Left lung (tissue), 10 donors: ENCODE measurements around the gene LPCAT1. TPM values are rescaled to one million over a fixed set of nuclear protein-coding genes. Genes with fewer than 3 reads are reported as not detected.
A peak's percentile ranks its signal among the peaks of the same experiment; 100 is the strongest.

Experiments
- ATAC-seq: fragments of 200-7000 bp; cut with Tn5 transposase; one replicate; pipeline ENCODE4 v1.9.1; 2020; ENCODE audit warnings: moderate library complexity
- DNase-seq, 4 donors: peaks; one replicate each; pipeline ENCODE4 v3.0.0-alpha.2; 2013 to 2020
- H3K27ac ChIP-seq, 2 donors: fragments of 200-600 bp; sonication (generic) in 1 of 2; one replicate each; pipeline versions ENCODE4 v1.5.0 to v1.8.0; 2020 to 2021
- H3K27me3 ChIP-seq, 2 donors: fragments of 200-600 bp; sonication (generic) in 1 of 2; one replicate each; pipeline versions ENCODE4 v1.5.0 to v1.8.0; 2020 to 2021
- H3K36me3 ChIP-seq, 2 donors: fragments of 200-600 bp; sonication (generic) in 1 of 2; one replicate each; pipeline versions ENCODE4 v1.5.0 to v1.8.0; 2020 to 2021
- H3K4me1 ChIP-seq, 2 donors: fragments of 200-600 bp; one replicate each; pipeline ENCODE4 v1.8.0; 2021
- H3K4me3 ChIP-seq, 2 donors: fragments of 200-600 bp; sonication (generic) in 1 of 2; one replicate each; pipeline versions ENCODE4 v1.5.0 to v1.8.0; 2020 to 2021; ENCODE audit warnings: mild to moderate bottlenecking in 1 of 2
- H3K9me3 ChIP-seq, 2 donors: fragments of 200-600 bp; sonication (generic) in 1 of 2; one replicate each; pipeline versions ENCODE4 v1.5.0 to v1.8.0; 2020 to 2021
- CTCF ChIP-seq, 2 donors: fragments of 200-600 bp; sonication (generic) in 1 of 2; IDR thresholded peaks; one replicate each; pipeline versions ENCODE4 v1.5.0 to v1.8.0; 2021; ENCODE audit warnings: antibody characterized with exemption in 2 of 2
- intact Hi-C, 2 donors: fragments of 100-400 bp; cut with DNase I; formaldehyde crosslinking; loops; one replicate each; pipeline versions ENCODE4 v1.11.2 to v1.14.2; 2022
- polyA plus RNA-seq, 6 donors: library from polyadenylated mRNA; unstranded; fragments of 120-200 nt; gene quantifications; one replicate each; pipeline ENCODE4 v1.2.1, GENCODE V29; 2013; ENCODE audit not compliant: insufficient read length in 6 of 6
- total RNA-seq, 2 donors: library from RNA; stranded (reverse); fragmentation: NEBNext Ultra II Directional; extraction: Animal tissue kit (Norgen Biotek cat#: 25700); gene quantifications; one replicate each; pipeline ENCODE4 v1.2.1, GENCODE V29; 2021
- donor health status: DM: no; HTN: yes; CAD: no.
- donor health status: DM: no; HTN: no; CAD: no.

The LPCAT1 gene
- total and polyA plus RNA-seq, 8 donors: 106 to 751 (median 148) TPM

DNA sequence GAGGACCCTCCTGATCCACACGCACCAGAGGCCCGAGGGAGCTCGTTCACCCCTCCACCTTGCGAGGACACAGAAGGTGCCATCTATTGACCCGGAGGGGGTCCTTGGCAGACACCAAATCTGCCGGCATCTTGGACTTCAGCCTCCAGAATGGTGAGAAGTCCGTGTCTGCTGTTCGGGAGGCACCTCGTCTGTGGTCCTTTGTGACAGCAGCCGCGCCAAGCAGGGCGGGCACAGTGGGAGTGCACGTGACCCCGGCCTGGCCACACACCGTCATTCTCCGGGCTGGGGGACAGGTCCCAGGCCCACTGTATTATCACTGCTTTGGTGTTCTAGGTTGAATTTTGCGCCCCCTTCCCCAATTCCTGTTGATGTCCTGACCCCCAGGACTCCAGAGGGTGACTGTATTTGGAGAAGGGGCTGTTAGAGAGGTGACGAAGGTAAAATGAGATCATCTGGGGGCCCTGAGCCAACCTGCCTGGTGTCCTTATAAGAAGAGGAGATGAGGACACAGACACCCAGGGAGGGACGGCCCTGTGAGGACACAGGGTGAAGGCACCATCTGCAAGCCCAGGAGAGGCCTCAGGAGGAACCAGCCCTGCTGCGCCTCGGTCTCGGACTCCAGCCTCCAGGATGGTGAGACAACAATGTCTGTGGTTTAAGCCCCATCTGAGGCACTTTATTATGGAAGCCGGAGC is 15.7 kb downstream of the LPCAT1 start:
- Histone ChIP-seq H3K27ac (no peak overlapping the region), H3K4me3 (no peak overlapping the region), H3K27me3 (no peaks in the 10 kb centered on the region), H3K9me3 (no peaks in the 10 kb centered on the region), H3K4me1 (peaks cover 10 to 53% of the 10 kb centered on the region in 2 donors), H3K36me3 (peaks cover 0 to 53% of the 10 kb centered on the region in 2 donors)
- no peak for ATAC-seq
- peak in 2 of 4 donors; percentile 32 to 62 for DNase-seq
- intact Hi-C loops: no loop called here
- TF ChIP-seq CTCF (IDR thresholded peaks at IDR 0.05): no peak

- Histone ChIP-seq H3K36me3 (peaks cover 0 to 48% of the 10 kb centered on the region in 2 donors), H3K9me3 (no peaks in the 10 kb centered on the region), H3K4me1 (peaks cover 13 to 54% of the 10 kb centered on the region in 2 donors), H3K27me3 (no peaks in the 10 kb centered on the region), H3K4me3 (no peak overlapping the region), H3K27ac (no peak overlapping the region)
- intact Hi-C loops: no loop called here
- ATAC-seq (peak; percentile 58), DNase-seq (peak in 2 of 4 donors; percentile 66 to 83)
- no peak for TF ChIP-seq CTCF (IDR thresholded peaks at IDR 0.05)
Observed at GRCh38 chr5:1507457-1507856, 16.3 kb downstream of the LPCAT1 start.

DNA sequence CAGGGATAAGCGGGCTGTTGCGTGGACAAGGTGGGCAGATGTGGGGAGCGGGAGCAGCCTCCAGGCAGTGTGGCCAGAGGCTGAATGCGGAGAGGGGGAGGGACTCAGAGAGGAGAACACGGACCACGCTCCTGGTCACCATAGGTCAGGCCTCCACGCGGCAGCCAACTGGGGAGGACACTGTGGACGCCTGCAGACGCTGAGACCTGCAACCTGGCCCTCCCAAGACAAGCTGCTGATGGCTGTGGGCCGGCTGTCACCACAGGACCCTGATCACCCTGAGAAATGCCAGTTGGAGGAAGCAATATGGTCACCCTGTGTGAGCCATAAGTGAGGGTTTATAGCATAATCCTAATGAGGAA is 16.8 kb downstream of the LPCAT1 start:
- intact Hi-C loops: no loop called here
- peaks cover 16 to 58% of the 10 kb centered on the region in 2 donors for H3K4me1 ChIP-seq

DNA sequence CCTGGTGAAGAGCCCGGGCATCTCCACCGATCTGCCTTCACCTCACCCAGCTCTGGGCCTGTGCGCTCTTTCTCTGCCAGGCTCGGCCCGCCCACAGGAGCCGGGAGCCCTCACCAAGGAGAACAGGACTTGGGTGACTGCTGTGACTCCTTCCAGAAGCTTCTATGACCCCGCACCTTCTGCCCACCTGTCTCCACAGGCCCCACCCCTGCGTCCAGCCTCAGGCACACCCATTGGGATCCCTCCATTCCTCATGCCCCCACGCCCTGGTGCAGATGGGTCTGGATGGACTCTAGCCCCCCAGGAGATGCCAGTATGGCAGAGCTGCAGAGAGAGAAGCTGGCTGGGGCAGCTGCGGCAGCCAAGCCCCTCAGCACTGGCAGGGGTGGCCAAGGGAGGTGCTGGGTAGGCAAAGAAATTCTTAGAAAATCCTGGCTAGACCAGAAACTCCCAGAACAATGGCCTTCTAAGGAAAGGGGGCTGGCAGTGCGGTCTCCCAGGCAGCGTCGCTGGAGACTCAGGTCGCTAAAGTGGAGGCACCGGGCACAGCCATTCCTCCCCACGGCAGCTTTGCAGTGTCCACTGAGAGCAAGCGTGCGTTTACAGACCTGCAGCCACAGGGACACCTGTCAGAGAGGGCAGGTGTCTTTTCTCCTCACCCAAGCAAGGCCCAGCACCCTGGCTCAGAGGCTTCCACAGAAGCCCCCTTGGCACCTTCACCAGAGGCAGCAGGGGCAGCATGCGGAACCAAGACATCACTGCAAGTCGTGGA is 17.3 kb downstream of the LPCAT1 start:
- Histone ChIP-seq H3K9me3 (no peaks in the 10 kb centered on the region), H3K4me3 (no peak overlapping the region), H3K36me3 (peaks cover 0 to 41% of the 10 kb centered on the region in 2 donors), H3K27ac (peak overlapping the region in 1 of 2 donors; percentile 44), H3K27me3 (no peaks in the 10 kb centered on the region), H3K4me1 (peaks cover 16 to 64% of the 10 kb centered on the region in 2 donors)
- no peak for ATAC-seq
- intact Hi-C loops: no loop called here
- TF ChIP-seq CTCF (IDR thresholded peaks at IDR 0.05): no peak
- peak in 2 of 4 donors; percentile 30 to 68 for DNase-seq

More for the DNA sequence above, 16.8 kb downstream of the LPCAT1 start:
- Histone ChIP-seq H3K9me3 (no peaks in the 10 kb centered on the region), H3K27ac (no peak overlapping the region), H3K27me3 (no peaks in the 10 kb centered on the region), H3K4me3 (no peak overlapping the region), H3K36me3 (peaks cover 0 to 46% of the 10 kb centered on the region in 2 donors)
- TF ChIP-seq CTCF (IDR thresholded peaks at IDR 0.05): no peak
- ATAC-seq (no peak), DNase-seq (peak in 1 of 4 donors; percentile 75)
